Vagina (tissue), 2 donors: ENCODE results near the gene ACAD10.

ENCODE experiments used
- CTCF ChIP-seq, 3 experiments: fragments of 450-650 bp in 2 of 3; fragments of 200-600 bp in 1 of 3; sonication (generic) in 1 of 3; IDR thresholded peaks; one replicate each; pipeline ENCODE4 v1.5.1; 2017 to 2019; ENCODE audit warnings: antibody characterized with exemption in 3 of 3, mild to moderate bottlenecking in 2 of 3, moderate library complexity in 2 of 3
- POLR2A ChIP-seq, 2 donors: fragments of 450-650 bp; IDR thresholded peaks; one replicate each; pipeline ENCODE4 v1.6.1; 2017; ENCODE audit warnings: antibody characterized with exemption in 2 of 2, mild to moderate bottlenecking in 2 of 2, moderate library complexity in 2 of 2
- POLR2AphosphoS5 ChIP-seq, 2 donors: sonication (generic); formaldehyde crosslinking; IDR thresholded peaks; one replicate each; pipeline ENCODE4 v1.9.0; 2017; ENCODE audit warnings: antibody characterized with exemption in 2 of 2, mild to moderate bottlenecking in 2 of 2, low read depth in 1 of 2; ENCODE audit not compliant: insufficient read depth in 1 of 2

- TF ChIP-seq CTCF (IDR thresholded peaks at IDR 0.05) (no peak), POLR2A (IDR thresholded peaks at IDR 0.05) (no peak), POLR2AphosphoS5 (IDR thresholded peaks at IDR 0.05; ENCODE audit: insufficient read depth in 1 of 2, low read depth in 1 of 2) (peak; percentile 30 to 62)
Measured at GRCh38 chr12:111636209-111636945, 49.5 kb upstream of the ACAD10 start.
